GM21360 (cell line): ENCODE measurements around the gene GGN.

Source experiments
- ATAC-seq: cut with Tn5 transposase; IDR thresholded peaks from one replicate; pipeline ENCODE4 v1.9.1; 2021; ENCODE audit warnings: mild to moderate bottlenecking, moderate library complexity; ENCODE audit not compliant: unreplicated experiment

The GGN gene

DNA sequence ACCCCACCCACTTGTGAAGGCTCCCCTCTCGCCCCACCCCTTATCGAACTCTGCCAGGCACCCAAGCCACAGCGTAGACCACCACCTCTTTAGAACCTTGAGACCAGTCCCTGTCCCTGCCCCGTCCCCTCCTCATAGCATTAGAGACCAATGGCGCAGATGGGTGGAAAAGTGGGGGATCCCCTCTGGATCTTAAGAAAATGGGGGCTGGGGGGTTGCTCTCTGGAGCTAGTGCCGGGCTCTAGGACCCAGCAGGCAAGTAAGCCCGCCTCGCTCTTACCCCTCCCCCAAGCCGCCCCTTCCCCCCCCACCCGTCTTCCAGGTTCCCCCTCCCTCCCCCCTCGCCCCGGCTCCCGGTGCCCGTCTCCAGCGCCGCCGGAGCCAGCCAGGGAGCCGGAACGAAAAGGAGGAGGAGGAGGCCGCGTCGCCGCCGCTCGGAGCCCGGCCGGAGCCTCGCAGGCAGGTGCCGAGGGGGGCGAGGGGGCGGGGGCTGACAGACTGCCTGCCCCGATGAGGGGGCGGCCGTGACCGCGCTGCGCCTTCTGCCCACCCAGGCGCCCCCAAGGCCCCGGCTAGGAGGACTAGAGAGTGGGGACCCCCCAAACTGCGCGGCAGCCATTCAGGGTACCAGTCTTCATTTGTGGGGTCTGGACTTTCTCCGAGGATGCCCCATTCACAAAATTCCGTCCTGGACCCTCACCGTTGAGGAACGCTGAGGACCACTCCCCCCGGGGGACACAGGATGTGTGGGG lies 691 bp upstream of the GGN start, which contains the start of gene SPRED3:
SPRED3 (plus strand) TSS at position 349 of the 752 bp plus-strand sequence. CDS start 1,606 bp downstream, outside the sequence.
- ATAC-seq = no peak

DNA sequence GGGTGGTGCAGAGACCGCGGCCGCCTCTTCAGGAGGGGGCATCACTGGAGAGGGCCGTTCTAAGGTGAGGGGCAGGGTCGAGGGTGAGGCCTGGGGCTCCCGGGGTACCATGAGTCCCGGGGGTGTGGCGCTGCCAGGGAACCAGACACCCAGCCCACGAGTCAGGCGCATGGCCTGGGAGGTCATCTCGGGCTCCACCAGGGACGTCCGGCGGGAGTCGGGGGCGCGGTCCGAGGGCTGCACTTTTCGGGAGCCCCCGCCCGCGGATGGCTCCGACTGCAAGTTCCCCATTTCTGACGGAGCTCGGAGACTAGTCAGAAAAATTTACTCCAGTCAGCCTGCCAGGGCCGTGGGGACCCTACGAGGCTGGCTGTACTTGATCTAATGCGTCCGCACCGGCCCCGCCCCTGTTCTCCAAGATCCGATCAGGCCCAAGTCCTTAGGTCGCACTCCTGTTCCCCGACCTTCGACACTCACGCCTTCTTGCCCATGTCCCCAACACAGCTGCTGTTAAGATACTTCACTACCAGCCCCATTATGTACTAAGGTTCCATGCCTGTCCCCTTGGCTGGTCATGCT lies 774 bp downstream of the GGN start:
- ATAC-seq = no peak

- no peak for ATAC-seq
These were observed 1.4 kb downstream of the GGN start for GRCh38 chr19:38386300-38386970.

- no peak for ATAC-seq
These were observed 2.0 kb downstream of the GGN start for GRCh38 chr19:38385804-38386257.

DNA sequence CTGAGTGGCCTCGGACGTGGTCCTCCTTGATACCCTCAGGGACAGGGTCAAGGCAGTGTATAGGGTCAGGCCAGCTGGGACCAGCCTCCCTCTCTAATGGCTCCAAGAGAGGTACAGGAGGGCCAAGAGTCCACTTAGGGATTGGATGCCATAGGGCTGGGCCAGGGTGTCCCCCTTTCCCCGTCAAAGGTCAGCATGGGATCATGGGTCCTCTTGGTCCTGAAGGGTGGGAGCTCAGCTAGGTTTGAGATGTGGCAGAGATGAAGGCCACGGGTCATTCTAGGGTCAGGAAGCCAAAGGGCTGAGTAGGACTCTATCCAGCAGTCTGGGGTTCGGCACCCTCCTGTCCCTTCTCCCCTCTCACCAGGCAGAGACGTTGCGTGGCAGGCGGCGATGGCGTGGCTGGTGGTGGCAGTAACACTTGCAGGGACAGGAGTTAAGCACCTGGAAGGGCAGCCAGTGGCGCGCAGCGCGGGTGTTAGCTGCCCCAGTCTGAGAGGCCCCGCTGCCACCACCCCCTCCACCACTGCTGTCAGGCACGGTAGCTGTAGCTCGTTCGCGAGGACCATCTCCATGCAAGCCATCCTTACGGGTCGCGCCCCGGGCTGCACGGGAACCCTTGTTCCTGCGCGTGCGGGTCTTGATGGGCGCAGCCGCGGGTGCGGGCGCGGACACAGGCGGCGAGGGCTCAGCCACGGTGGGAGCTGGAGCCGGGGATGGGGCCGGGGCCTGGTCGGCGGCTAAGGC lies 2.6 kb downstream of the GGN start:
- no peak for ATAC-seq

DNA sequence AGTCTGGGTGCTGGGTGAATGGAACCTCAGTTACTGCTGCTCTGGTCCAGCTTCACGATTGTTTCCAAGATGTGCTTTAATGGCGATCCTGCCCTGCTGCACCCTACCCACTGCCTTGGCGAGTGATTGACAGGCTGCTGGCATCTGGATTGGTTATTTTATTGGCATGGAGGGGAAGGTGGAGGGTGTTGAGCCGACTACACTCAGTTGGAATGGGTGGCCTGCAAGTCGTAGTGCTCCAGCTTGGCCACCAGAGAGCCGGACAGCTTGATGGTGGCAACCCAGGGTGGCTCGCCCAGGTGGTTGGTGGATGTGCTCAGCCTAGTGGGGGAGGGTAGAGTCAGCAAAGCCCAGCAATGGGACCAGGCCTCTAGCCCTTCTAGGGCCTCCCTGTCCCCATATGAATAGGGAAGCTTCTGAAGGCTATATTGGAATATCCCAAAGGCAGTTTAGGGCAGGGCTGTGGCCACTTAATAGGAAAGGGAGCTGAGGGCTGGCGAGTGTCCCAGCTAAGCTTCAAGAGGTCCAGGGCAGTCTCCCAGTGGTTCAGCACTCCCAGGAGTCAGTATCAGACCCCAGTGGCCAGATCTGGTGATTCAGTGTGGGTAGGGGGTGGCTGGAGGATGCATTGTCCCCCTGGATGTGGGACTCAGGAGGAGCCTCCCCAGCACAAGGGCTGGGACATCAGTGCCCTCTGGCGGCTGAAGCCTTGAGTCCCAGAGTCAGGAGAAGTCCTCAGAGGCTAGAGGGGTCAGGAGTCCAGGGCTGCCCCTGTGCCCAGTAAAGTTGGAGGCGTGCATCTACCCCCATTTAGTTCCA lies 3.4 kb downstream of the GGN start:
- no peak for ATAC-seq

- ATAC-seq = no peak
These were observed 4.1 kb downstream of the GGN start for GRCh38 chr19:38383743-38384142.

- ATAC-seq = no peak
These were observed 4.7 kb downstream of the GGN start for GRCh38 chr19:38383184-38383583.

DNA sequence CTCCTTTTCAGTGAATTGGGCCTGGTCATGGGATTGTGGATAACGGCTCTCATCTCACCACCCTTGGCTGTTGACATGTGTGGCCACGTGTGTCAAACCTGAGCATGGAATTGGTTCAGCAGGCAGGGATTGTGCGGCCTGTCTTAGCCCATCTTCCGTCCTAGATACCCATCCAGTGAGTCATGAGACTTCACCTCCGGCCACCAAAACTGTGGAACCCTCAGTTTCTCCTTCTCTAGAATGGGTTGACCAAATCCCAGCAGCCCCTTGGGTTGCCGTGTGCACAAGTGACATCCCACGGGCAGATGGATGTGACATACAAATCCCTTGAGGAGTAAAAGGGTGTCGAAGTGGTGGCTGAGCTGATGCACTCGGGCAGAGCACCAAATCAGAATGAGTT lies 6.7 kb downstream of the GGN start:
- no peak for ATAC-seq

DNA sequence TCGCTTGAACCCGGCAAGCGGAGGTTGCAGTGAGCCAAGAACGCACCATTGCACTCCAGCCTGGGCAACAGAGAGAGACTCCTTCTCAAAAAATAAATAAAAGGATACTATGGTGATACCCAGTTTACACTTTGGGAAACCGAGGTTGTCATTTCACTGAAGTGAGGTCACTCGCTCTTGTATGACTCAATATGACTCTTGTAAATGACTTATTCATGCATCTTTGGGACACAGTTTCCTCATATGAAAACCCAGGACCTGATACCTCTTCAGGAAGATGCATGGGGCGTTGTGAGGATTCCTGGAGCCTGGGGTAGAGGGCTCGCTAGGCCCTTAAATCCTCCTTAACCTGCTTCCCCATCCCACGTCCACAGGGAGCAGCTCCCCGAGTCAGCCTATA lies 9.0 kb downstream of the GGN start:
- no peak for ATAC-seq

DNA sequence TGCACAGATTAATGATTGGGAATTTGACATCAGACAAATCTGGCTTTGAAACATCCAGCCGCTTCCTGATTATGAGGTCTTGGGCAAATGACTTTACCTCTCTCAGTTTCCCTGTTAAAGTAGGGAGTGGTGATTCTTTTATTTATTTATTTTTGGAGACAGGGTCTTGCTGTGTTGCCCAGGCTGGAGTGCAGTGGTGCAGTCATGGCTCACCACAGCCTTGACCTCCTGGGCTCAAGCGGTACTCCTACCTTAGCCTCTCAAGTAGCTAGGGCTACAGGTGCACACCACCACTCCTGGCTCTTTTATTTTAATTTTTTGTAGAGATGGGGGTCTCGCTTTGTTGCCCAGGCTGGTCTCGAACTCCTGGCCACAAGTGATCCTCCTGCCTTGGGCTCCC lies 10.8 kb downstream of the GGN start:
- ATAC-seq = no peak

DNA sequence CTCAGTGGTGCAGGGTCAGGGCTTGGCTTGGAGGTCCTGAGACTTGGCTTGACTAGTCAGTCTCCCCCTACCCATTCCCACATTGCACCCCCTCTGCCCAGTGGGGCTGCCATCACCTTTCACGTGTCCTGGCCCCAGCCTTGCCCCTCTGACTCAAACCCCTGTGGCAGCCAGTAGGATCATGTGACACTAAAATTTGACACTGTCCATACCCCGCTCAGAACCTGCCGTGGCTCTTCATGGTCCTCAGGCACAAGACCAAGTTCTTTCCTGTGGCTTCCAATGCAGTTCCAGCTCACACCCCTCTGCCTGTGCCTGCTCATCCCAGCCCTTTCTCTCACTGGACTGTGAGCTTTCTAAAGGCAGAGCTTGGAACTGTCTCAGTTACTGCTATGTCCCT lies 11.3 kb downstream of the GGN start:
- no peak for ATAC-seq

DNA sequence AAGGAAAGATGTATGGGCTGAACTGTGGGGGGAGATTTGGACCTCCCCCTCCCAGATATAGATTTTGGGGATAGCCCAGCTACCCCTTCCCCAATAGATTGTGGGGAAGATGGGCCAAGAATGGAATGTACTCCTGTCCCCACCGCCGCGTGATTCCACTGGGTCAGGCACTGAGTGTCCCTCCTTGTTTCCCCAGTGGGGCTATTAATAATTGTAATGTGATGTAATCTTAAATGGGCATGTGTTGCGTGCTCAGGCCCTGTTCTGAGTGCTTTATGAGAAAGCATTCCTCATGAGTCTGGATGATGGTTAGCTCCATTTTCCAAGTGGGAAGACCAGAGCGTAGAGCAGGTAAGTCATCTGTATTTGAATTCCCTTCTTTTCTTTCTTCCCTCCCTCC lies 12.1 kb downstream of the GGN start:
- ATAC-seq = no peak

GRCh38 chr19:38375098-38375493 lies 12.7 kb downstream of the GGN start:
- ATAC-seq = no peak

GRCh38 chr19:38374332-38375097 lies 13.3 kb downstream of the GGN start, which contains the start of gene PSMD8:
Gene PSMD8 (plus strand): TSS chr19:38374571. CDS start chr19:38374602, 31 bp downstream.
- peak; percentile 88 for ATAC-seq

DNA sequence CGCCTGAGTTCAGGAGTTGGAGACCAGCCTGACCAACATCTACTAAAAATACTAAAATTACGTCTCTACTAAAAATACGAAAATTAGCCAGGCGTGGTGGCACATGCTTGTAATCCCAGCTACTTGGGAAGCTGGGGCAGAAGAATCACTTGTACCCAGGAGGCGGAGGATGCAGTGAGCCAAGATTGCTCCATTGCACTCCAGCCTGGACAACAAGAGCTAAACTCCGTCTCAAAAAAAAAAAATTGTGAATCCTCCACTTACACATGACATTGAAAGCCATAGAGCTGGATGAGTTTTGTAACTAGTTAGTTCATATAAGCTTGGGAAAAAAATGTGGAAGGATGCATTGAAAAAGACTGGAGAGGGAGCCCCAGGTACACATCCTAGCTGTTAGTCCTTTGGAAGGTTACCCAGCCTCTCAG lies 13.9 kb downstream of the GGN start:
- ATAC-seq = no peak

DNA sequence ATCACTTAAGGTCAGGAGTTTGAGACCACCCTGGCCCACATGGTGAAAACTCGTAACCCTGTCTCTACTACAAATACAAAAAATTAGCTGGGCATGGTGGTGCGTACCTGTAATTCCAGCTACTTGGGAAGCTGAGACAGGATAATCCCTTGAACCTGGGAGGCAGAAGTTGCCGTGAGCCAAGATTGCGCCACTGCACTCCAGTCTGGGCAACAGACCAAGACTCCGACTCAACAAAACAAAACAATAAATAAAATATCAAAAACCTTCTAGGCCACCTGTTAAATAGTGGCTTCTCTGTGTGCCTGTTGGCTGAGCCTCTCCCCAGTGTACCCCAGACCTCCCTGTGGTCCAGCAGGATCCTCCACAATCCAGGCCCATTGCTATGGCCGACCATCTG lies 16.8 kb downstream of the GGN start:
- no peak for ATAC-seq

DNA sequence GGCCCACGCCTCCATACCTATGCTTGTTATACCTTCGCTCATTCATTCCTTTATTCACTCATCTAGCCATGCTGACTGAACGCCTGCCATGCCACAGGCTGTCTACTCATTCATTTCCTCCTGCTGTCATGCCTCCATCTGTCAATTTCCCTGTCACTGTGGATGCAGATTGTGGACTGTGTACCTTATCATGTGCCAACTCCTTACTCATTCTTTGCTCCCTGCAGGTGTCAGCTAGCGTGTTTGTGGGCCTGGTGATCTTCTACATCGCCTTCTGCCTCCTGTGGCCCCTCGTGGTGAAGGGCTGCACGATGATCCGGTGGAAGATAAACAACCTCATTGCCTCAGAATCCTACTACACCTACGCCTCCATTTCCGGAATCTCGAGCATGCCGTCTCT lies 17.5 kb downstream of the GGN start:
- ATAC-seq = no peak

GRCh38 chr19:38369584-38369983 lies 18.2 kb downstream of the GGN start:
- no peak for ATAC-seq

GRCh38 chr19:38367041-38367440 lies 20.8 kb downstream of the GGN start:
- ATAC-seq = no peak
